HG03135 (cell line): ENCODE measurements around the gene RCBTB2.

Source experiments
- ATAC-seq: cut with Tn5 transposase; IDR thresholded peaks from one replicate; pipeline ENCODE4 v1.9.1; 2021; ENCODE audit warnings: mild to moderate bottlenecking, moderate library complexity; ENCODE audit not compliant: unreplicated experiment

RCBTB2 gene

GRCh38 chr13:48496271-48497161, 36.4 kb downstream of the RCBTB2 start:
- no peak for ATAC-seq

- ATAC-seq = no peak
These were observed 38.0 kb downstream of the RCBTB2 start for GRCh38 chr13:48494874-48495273.

GRCh38 chr13:48493851-48494250, 39.0 kb downstream of the RCBTB2 start:
- no peak for ATAC-seq

GRCh38 chr13:48493066-48493765, 39.7 kb downstream of the RCBTB2 start:
- ATAC-seq = no peak

- peak; percentile 77 for ATAC-seq
These were observed 40.3 kb downstream of the RCBTB2 start for GRCh38 chr13:48492470-48493065.

DNA sequence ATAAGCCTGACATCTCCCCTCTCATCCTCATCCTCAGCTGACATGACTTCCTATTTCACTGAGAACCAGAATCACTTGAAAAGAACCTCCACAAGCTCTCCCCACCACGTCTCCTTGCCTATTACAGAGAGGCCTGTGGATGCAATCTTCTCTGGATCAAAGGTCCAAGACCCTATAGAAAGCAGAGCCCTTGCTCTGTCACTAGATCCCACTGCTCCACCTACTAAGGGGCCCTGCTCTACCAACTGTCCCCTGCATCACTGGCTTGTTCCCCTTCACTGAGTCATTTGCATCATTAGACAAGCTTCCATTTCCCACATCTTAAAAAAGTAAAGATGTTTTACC, 40.8 kb downstream of the RCBTB2 start:
- peak; percentile 61 for ATAC-seq

DNA sequence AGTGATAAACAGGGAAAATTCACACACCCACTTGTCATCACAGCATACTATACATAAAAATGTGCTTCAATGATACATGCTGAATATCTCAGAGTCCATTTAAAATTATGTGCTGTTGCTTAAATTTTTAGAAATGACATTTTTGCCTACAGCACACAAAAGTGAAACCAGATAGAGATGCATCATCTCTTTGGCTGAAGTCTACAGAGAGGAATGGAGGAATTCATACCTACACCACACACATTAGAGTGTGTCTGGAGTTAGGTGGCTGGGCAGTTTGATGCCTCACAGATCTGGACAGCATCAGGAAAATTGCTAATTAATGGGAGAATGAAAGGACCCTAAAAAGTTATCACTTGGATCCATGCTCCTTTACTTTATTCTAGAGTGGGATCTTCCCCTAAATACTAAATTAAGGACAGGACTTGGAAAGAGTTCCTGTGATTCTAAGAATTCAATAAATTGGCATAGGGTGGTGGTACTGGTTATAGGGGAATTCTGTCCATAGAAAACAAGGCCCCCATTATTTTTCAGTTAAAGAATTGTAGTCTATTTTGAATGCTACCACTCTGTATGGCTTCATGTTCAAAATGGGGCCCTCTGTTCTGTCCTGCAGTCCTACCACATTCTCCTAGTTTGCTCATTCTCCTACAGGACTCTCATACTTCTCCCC, 41.3 kb downstream of the RCBTB2 start:
- no peak for ATAC-seq

DNA sequence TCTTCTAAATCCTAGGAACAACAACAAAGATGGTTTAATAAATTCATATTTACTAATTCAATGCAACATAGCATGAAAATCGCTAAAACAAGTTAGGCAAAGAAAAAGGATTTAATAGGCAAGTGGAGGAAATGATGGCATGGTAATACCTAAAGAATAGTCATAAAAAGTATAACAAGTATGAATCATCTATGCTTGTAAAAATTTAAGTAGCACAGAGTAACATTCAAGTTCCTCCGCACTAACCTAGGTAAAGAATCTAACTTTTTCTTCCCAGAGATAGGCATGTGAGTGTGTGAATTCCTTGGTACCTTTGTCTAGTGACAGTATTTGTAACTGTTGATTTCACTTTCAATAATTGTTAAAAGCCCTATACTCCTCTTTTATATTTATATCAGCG, 42.6 kb downstream of the RCBTB2 start:
- ATAC-seq = no peak

GRCh38 chr13:48489666-48490065, 43.2 kb downstream of the RCBTB2 start:
- ATAC-seq = no peak

DNA sequence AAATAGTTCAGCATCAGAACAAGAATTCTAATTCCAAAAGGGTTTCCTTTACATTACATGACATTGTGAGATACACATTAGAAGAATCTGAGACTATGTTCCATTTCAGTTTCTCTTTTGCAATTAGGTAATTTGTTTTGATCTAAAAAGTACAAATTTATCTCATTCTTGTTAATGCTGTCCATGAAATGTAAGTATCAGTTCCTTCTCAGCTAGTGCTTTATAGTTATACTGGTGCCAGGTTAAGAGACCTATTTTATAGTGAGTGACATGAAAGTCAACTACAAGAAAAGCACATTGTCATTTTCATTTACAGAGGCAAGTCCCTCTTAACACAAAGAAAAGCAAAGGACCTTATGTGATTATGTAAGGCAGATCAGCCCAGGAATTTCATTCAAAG, 43.9 kb downstream of the RCBTB2 start:
- no peak for ATAC-seq

GRCh38 chr13:48487968-48488367, 44.9 kb downstream of the RCBTB2 start:
- ATAC-seq = no peak

GRCh38 chr13:48486836-48487235, 46.0 kb downstream of the RCBTB2 start:
- no peak for ATAC-seq

DNA sequence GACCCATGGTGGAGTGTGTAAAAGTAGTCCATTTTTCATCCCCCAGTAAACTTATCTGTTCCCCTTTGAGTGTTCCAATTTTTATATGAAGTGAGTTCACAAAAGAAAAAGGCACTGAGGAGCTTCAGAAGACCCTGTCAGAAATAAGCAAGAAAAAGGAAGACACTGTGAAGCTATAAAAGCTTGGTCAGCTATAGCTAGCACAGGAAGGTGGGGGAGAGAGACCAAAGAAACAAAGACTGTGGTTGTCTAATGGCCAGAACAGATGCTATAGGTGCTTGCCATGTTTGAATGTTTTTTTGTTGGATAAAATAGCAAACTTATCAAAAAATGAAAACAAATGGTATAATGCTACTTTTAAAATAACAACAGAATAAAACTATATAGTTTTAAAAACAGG, 46.5 kb downstream of the RCBTB2 start:
- no peak for ATAC-seq

GRCh38 chr13:48485432-48485831, 47.4 kb downstream of the RCBTB2 start:
- ATAC-seq = no peak

DNA sequence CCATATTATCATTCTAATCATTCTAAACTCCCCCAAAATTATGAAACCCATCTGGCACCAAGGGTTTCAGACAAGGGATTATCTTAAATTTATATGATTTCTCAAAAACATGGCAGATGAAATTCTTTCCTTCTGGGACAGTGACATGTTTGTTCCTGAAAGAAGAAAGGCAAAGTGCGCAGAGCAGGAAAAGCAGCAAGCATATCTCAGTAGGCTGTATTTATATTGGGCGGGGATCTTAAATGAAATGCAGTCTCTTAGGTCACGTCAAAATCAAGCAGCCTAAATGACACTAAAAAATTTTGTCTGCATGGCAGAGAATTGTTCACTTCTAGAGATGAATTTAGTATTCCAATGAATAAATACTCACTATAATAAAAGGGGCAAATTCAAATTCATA, 49.3 kb downstream of the RCBTB2 start:
- no peak for ATAC-seq

DNA sequence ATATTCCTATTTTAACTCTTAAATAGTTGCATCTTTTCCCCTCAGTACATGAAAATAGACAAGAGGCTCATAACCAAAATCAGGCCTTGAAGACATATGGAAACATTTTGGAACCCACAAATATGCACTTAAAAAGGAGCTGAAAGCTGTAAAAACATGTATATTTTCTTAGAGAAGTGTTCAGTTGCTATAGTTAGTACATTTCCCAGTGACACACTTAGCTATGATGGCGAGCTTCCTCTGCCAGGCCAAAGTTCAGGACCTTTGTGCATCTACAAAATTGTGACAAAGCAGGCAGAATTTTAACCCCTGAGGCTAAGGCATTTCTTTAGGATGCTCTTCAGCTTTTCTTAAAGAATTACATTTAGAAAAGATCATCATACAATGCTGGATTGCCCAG, 54.5 kb downstream of the RCBTB2 start:
- ATAC-seq = no peak

GRCh38 chr13:48477191-48477855, 55.6 kb downstream of the RCBTB2 start:
- ATAC-seq = no peak

GRCh38 chr13:48476686-48477085, 56.2 kb downstream of the RCBTB2 start:
- no peak for ATAC-seq

DNA sequence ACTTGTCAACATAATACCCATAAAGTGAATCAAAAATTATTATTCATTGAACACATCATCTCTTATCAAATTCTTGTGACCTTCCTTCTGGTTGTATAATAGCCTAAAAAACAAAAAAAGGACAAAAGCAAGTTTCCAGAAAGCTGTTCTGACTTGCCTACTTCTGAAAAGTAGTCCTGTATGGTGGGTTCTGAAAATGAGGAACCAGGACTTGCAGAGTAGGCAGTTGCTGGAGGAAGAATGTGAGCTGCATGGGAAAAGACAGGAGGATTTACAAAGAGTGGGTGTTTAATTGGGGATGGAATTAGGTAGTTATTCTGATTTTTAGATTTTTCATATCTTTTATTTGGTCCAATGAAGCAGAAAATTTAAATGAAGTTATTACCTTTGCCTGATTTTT, 56.7 kb downstream of the RCBTB2 start:
- no peak for ATAC-seq

DNA sequence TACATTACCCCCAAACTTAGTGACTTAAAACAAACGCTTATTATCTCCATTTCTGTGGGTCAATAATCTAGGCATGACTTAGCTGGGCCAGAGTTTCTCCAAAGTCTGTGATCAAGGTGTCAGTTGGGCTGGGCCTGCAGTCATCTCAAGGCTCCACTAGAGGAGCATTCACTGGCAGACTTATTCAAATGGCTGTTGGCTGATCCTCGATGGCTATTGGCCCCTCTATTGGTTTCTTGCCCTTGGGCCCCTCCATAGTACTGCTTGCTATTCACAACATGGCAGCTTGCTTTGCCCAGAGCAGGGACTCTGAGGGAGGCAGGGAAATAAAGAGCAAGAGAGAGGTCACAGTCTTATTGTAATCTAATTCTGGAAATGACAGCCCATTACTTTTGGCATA, 57.6 kb downstream of the RCBTB2 start:
- no peak for ATAC-seq
